ENCODE measurements around the gene ATP6V0C. TPM values are rescaled to one million over a fixed set of nuclear protein-coding genes. Genes with fewer than 3 reads are reported as not detected.
"Not testable (repeated sequence)": the region's sequence is repeated elsewhere in the genome, so short reads cannot be mapped to it uniquely, and the experiment has no call there.

ATP6V0C gene
- total RNA-seq, 4 donors from 2014 or later = 48.1 to 73.0 (median 61.1) TPM

- not testable (repeated sequence) for H3K4me1 ChIP-seq; H3K4me3 ChIP-seq; H3K36me3 ChIP-seq; H3K27ac ChIP-seq; H3K27me3 ChIP-seq; DNase-seq (ENCODE audit: low spot score in 2 of 2); H3K9me3 ChIP-seq
- WGBS, 2 donors = 75 to 80% methylated on average over 8 of the region's 17 CpGs
These were observed 46.5 kb downstream of the ATP6V0C start for GRCh38 chr16:2560131-2560797.

- H3K27ac ChIP-seq = not testable (repeated sequence)
- peak; percentile 35 to 76 for DNase-seq (ENCODE audit: low spot score in 2 of 2)
These were observed 47.0 kb downstream of the ATP6V0C start for GRCh38 chr16:2560798-2561133.

GRCh38 chr16:2567506-2567905 is 53.8 kb downstream of the ATP6V0C start:
- WGBS, 2 donors = no CpG with 5 or more reads among the region's 6 CpGs
- H3K4me1 ChIP-seq = not testable (repeated sequence)

More at GRCh38 chr16:2560798-2561133, 47.0 kb downstream of the ATP6V0C start:
- H3K4me3 ChIP-seq, H3K27me3 ChIP-seq, H3K9me3 ChIP-seq, H3K36me3 ChIP-seq, H3K4me1 ChIP-seq: not testable (repeated sequence)
- no CpG with 5 or more reads among the region's 4 CpGs for WGBS, 2 donors
- peak in 3 of 5 experiments; percentile 28 to 37 (median 37) for TF ChIP-seq CTCF (IDR thresholded peaks at IDR 0.05)

GRCh38 chr16:2568573-2568972 is 54.8 kb downstream of the ATP6V0C start:
- DNase-seq (ENCODE audit: low spot score in 2 of 2) = not testable (repeated sequence)

More at GRCh38 chr16:2567506-2567905, 53.8 kb downstream of the ATP6V0C start:
- not testable (repeated sequence) for H3K27ac ChIP-seq; H3K27me3 ChIP-seq; H3K9me3 ChIP-seq; DNase-seq (ENCODE audit: low spot score in 2 of 2); H3K4me3 ChIP-seq; H3K36me3 ChIP-seq

More at GRCh38 chr16:2568573-2568972, 54.8 kb downstream of the ATP6V0C start:
- WGBS, 2 donors = no CpG with 5 or more reads among the region's 11 CpGs
- H3K27ac ChIP-seq, H3K9me3 ChIP-seq, H3K4me3 ChIP-seq, H3K27me3 ChIP-seq, H3K4me1 ChIP-seq, H3K36me3 ChIP-seq: not testable (repeated sequence)

Small RNA genes lying within 50 kb of the gene (small RNA-seq; reads per million reads assigned to genes)
- gene AC093525.1 (not detected), gene MIR3178 (not detected), gene MIR6768 (not detected)

Other genes starting within 250 kb of the ATP6V0C start
- 100 to 1,000 TPM; 101 to 127 (median 114) TPM for gene RNPS1, start 245.8 kb upstream of the ATP6V0C start, total RNA-seq
- 10 to 100 TPM; 14.9 to 22.2 (median 15.8) TPM for gene ABCA3, start 173.2 kb upstream of the ATP6V0C start, total RNA-seq
- 1 to 10 TPM; 1.6 to 3.0 (median 2.0) TPM for gene CCNF, start 84.5 kb upstream of the ATP6V0C start, total RNA-seq
- gene TEDC2, start 53.8 kb upstream of the ATP6V0C start, total RNA-seq = 1 to 10 TPM in 3 of 4 donors, not detected in 1; 1.3 to 2.5 (median 1.8) TPM
- under 1 TPM in 1 of 4 donors, not detected in 3; 0.39 TPM for gene NTN3, start 42.7 kb upstream of the ATP6V0C start, total RNA-seq
- 10 to 100 TPM; 12.0 to 18.3 (median 16.3) TPM for gene TBC1D24, start 38.8 kb upstream of the ATP6V0C start, total RNA-seq
- gene AMDHD2, start 6.4 kb downstream of the ATP6V0C start, total RNA-seq = 10 to 100 TPM; 40.4 to 64.5 (median 55.2) TPM
- not detected for gene CEMP1, start 17.5 kb downstream of the ATP6V0C start, total RNA-seq
- 10 to 100 TPM; 28.6 to 41.7 (median 32.4) TPM for gene PDPK1, start 24.1 kb downstream of the ATP6V0C start, total RNA-seq
- gene KCTD5, start 168.6 kb downstream of the ATP6V0C start, total RNA-seq = 10 to 100 TPM; 17.8 to 24.3 (median 21.2) TPM
- 1 to 10 TPM; 1.3 to 4.2 (median 2.4) TPM for gene PRSS27, start 206.3 kb downstream of the ATP6V0C start, total RNA-seq
- 1,000 to 10,000 TPM in 1 of 4 donors, 100 to 1,000 TPM in 3; 843 to 1,374 (median 886) TPM for gene SRRM2, start 238.7 kb downstream of the ATP6V0C start, total RNA-seq